Prostate gland (tissue), 2 donors: ENCODE measurements around the gene FKRP. TPM values are rescaled to one million over a fixed set of nuclear protein-coding genes. Genes with fewer than 3 reads are reported as not detected.

Source experiments
- DNase-seq: peaks from one replicate; pipeline ENCODE4 v3.0.0-alpha.2; 2019; ENCODE audit warnings: low spot score
- H3K27ac ChIP-seq, 2 donors: fragments of 200-600 bp; sonication (generic); 2 replicates each; pipeline ENCODE4 v1.5.1; 2017 to 2019
- H3K27me3 ChIP-seq: fragments of 200-600 bp; sonication (generic); replicated peaks from 2 replicates; pipeline ENCODE4 v1.5.1; 2019; ENCODE audit not compliant: insufficient read depth
- H3K36me3 ChIP-seq, 2 donors: fragments of 200-600 bp; sonication (generic); 1 replicate in 1 of 2; 2 replicates in 1 of 2; pipeline versions ENCODE4 v1.5.1 to v1.8.1; 2017 to 2019
- H3K4me1 ChIP-seq: fragments of 200-600 bp; sonication (generic); replicated peaks from 2 replicates; pipeline ENCODE4 v1.5.1; 2019
- H3K4me3 ChIP-seq, 2 donors: fragments of 200-600 bp; sonication (generic); 2 replicates each; pipeline ENCODE4 v1.5.1; 2017 to 2019
- H3K9me3 ChIP-seq: fragments of 200-600 bp; sonication (generic); 2 replicates; pipeline ENCODE4 v1.5.1; 2017
- POLR2A ChIP-seq: fragments of 450-650 bp; IDR thresholded peaks from one replicate; pipeline ENCODE4 v1.6.1; 2016; ENCODE audit warnings: antibody characterized with exemption, mild to moderate bottlenecking
- POLR2AphosphoS5 ChIP-seq: sonication (generic); formaldehyde crosslinking; IDR thresholded peaks from one replicate; pipeline ENCODE4 v1.6.1; 2017; ENCODE audit warnings: antibody characterized with exemption
- WGBS: methylation state at CpG from one replicate; pipeline ENCODE4 v1.1.5; 2018; 5-methylcytosine and 5-hydroxymethylcytosine counted together
- intact Hi-C: fragments of 100-400 bp; cut with DNase I; formaldehyde crosslinking; loops from one replicate; pipeline ENCODE4 v1.14.2; 2022
- total RNA-seq, 2 donors: library from RNA; depleted of rRNA; stranded (reverse); fragments of >200 nt; gene quantifications; one replicate each; pipeline ENCODE4 v1.1.0, GENCODE V29; 2016
- TF ChIP-seq, protein P1 (sequence below), 4 experiments: fragments of 200-600 bp in 2 of 4; fragments of 450-650 bp in 2 of 4; sonication (generic) in 2 of 4; IDR thresholded peaks; 1 replicate in 3 of 4; 2 replicates in 1 of 4; pipeline ENCODE4 v1.5.1; 2016 to 2019; ENCODE audit warnings: antibody characterized with exemption in 4 of 4, mild to moderate bottlenecking in 2 of 4, moderate library complexity in 2 of 4

The FKRP gene
- total RNA-seq, 2 donors from 2014 or later: 15.2 to 32.0 TPM

DNA sequence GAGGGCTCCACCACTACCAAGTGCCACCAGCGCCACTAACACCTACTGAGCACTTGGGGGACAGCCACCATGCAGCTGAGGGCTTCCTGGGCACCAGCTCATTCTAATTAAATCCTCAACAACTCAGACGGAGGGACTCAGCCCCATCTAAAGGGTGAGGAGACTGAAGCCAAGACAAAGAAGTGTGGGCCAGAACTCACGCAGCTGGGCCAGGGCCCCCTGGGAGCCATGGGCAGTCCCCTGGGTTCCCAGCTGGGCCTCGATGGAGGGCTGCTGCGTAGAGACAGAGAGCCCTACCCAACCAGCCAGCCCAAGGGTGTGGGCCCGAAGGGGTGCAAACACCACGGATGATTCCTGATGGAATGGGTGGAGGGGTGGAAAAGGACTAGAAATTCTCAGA lies 16.2 kb upstream of the FKRP start:
- Histone ChIP-seq H3K27me3 (no peaks in the 10 kb centered on the region), H3K36me3 (peaks cover 7 to 58% of the 10 kb centered on the region in 2 donors), H3K4me3 (no peak overlapping the region), H3K4me1 (no peaks in the 10 kb centered on the region), H3K27ac (no peak overlapping the region), H3K9me3 (no peaks in the 10 kb centered on the region)
- WGBS: 90% methylated on average over 7 of the region's 7 CpGs
- no peak for DNase-seq
- TF ChIP-seq, protein P1, sequence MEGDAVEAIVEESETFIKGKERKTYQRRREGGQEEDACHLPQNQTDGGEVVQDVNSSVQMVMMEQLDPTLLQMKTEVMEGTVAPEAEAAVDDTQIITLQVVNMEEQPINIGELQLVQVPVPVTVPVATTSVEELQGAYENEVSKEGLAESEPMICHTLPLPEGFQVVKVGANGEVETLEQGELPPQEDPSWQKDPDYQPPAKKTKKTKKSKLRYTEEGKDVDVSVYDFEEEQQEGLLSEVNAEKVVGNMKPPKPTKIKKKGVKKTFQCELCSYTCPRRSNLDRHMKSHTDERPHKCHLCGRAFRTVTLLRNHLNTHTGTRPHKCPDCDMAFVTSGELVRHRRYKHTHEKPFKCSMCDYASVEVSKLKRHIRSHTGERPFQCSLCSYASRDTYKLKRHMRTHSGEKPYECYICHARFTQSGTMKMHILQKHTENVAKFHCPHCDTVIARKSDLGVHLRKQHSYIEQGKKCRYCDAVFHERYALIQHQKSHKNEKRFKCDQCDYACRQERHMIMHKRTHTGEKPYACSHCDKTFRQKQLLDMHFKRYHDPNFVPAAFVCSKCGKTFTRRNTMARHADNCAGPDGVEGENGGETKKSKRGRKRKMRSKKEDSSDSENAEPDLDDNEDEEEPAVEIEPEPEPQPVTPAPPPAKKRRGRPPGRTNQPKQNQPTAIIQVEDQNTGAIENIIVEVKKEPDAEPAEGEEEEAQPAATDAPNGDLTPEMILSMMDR (IDR thresholded peaks at IDR 0.05): no peak
- TF ChIP-seq POLR2AphosphoS5 (no peak), POLR2A (no peak)
- intact Hi-C loops: no loop called here

DNA sequence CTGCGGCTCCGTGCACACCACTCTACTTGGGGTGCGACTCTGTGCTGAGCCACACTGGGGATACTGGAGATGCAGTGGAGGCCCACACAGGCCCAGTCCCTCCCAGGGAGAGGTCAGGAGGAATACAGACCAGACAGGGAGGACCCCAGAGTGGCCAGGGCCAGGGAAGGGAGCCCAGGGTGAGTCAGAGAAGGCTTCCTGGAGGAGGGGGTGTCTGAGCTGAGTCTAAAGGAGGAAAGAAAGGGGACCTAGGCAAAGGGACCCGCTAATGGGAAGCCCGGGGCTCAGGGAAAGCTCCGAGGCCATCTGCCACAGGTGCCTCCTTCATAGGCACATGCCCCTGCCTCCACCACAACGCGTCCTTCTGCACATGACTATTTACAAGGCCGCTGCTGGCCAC lies 15.7 kb upstream of the FKRP start:
- TF ChIP-seq POLR2AphosphoS5 (no peak), POLR2A (no peak)
- TF ChIP-seq, protein P1 (IDR thresholded peaks at IDR 0.05): no peak
- H3K9me3 ChIP-seq: no peaks in the 10 kb centered on the region
- no peak for DNase-seq
- peaks cover 2 to 54% of the 10 kb centered on the region in 2 donors for H3K36me3 ChIP-seq
- intact Hi-C loops: no loop called here
- WGBS: 90% methylated on average over 9 of the region's 9 CpGs
- H3K4me1 ChIP-seq: no peaks in the 10 kb centered on the region
- no peaks in the 10 kb centered on the region for H3K27me3 ChIP-seq
- H3K27ac ChIP-seq: no peak overlapping the region
- no peak overlapping the region for H3K4me3 ChIP-seq

DNA sequence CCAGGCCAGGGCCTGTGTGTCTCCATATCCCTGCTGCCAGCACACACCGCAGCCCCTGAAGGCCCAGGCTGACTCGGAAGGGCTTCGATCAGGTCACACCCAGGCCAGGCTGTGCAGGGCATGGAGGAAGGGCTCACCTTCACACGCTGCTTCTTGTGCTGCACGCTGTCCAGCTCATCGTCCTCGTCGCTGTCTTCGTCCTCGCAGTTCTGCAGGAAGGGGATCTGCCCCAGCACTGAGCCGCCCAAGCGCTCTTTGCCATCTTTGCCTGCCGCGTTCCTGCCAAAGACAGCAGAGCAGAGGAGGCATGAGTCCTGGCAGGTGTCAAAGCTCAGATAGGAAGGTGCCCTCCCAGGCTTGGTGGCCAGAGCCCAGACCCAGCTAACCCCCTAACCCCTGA lies 15.3 kb upstream of the FKRP start:
- TF ChIP-seq POLR2AphosphoS5: no peak
- TF ChIP-seq, protein P1 (IDR thresholded peaks at IDR 0.05): no peak
- no peak for TF ChIP-seq POLR2A
- DNase-seq: no peak
- Histone ChIP-seq H3K4me1 (no peaks in the 10 kb centered on the region), H3K27me3 (no peaks in the 10 kb centered on the region), H3K36me3 (peaks cover 0 to 50% of the 10 kb centered on the region in 2 donors), H3K4me3 (no peak overlapping the region), H3K27ac (no peak overlapping the region), H3K9me3 (no peaks in the 10 kb centered on the region)
- intact Hi-C loops: no loop called here
- WGBS: 97% methylated on average over 14 of the region's 14 CpGs

DNA sequence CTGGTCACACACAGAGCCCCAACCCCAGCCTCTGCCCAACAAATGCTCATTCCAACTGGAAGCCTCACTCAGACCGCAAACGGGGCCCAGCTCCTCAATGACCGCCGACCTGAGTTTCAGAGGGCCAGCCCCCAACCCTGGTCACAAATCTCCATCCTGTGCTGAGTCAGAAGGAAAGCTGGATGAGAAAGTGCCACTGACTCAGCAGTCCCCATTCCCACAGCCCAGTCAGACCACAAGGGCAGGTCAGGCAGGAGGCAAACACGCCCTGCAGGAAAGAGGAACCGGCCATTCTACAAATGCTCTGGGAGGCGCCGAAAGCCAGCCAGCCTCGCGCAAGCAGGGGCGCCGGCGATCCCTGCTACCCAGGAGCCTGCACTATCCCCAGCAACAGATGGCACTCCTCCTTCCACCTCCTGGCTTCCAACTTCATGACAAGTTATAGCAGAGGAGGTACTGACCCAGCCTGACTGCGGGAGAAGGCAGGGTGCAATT lies 14.8 kb upstream of the FKRP start:
- Histone ChIP-seq H3K4me1 (no peaks in the 10 kb centered on the region), H3K27ac (no peak overlapping the region), H3K4me3 (no peak overlapping the region), H3K9me3 (no peaks in the 10 kb centered on the region), H3K36me3 (peaks cover 0 to 46% of the 10 kb centered on the region in 2 donors), H3K27me3 (no peaks in the 10 kb centered on the region)
- intact Hi-C loops: no loop called here
- DNase-seq: no peak
- TF ChIP-seq, protein P1 (IDR thresholded peaks at IDR 0.05): no peak
- TF ChIP-seq POLR2AphosphoS5 (no peak), POLR2A (no peak)
- 43% methylated on average over 14 of the region's 14 CpGs for WGBS

DNA sequence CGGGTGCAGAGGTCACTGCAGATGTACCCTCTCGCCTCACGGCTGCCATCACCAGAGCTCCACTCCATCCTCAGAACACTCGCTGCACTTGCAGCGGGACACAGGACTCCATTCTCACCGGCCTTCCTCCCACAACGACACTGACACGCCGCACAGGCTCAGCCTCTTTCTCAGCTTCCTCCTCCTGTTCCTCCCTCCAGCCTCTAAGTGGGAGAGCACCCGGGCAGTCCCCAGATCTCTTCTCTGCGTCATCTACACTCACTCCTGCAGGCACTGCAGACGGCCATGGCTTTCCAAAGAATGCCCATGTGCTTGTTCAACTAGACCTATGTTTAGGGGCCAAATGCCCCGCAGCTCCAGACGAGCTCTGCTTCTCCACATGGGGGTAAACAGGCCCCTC lies 14.3 kb upstream of the FKRP start:
- no peaks in the 10 kb centered on the region for H3K9me3 ChIP-seq
- H3K36me3 ChIP-seq: peaks cover 0 to 40% of the 10 kb centered on the region in 2 donors
- no peaks in the 10 kb centered on the region for H3K27me3 ChIP-seq
- intact Hi-C loops: no loop called here
- 69% methylated on average over 14 of the region's 14 CpGs for WGBS
- H3K4me3 ChIP-seq: no peak overlapping the region
- no peak for DNase-seq
- no peak overlapping the region for H3K27ac ChIP-seq
- no peaks in the 10 kb centered on the region for H3K4me1 ChIP-seq
- TF ChIP-seq POLR2A: no peak
- TF ChIP-seq POLR2AphosphoS5: no peak
- TF ChIP-seq, protein P1 (IDR thresholded peaks at IDR 0.05): no peak
